Dermis lymphatic vessel endothelial cell (primary cell): ENCODE measurements around the gene NUDT3. TPM values are rescaled to one million over a fixed set of nuclear protein-coding genes. Genes with fewer than 3 reads are reported as not detected.

Source experiments
- total RNA-seq: library from RNA; depleted of rRNA; stranded (reverse); fragments of >200 nt; gene quantifications from 2 replicates; pipeline ENCODE4 v1.2.1, GENCODE V29; 2014

Gene NUDT3
- total RNA-seq = 32.5 and 35.3 TPM in 2 replicates

DNA sequence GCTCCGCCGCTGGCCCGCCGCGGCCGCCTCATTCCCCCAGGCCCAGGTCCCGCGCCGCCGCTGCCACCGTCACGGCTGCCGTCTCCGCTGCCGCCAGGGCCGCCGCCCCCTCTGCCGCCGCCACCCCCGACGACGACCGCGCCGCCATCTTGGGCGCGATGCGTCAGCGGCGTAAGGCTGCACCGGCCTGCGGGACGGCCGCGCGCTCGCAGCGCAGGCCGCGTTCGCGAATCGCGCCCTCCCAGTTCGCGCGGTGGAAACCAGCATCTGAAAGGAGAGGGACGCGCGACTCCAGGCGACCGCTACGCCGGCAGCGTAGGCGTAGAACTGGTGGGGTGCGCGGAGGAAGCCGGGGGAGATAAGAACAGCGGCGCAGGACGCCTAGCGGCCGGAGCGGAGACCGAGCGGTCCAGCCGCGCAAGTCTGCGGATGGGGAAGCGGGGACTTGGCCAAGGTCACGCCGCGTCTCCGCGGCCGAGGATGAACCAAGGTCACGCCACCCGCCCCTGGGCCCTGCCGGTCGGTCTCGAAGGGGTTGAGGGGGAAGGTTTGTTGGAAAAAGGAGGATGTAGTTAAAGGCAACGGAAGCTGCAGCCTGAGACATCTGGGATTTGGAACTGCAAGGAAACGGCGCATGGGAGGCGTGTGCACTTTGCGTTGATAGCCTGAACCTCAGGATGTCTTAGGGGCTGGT lies at the start of gene NUDT3:
NUDT3 (minus strand) TSS at position 173 of the 694 bp plus-strand sequence. CDS start 307 bp downstream, outside the sequence.

DNA sequence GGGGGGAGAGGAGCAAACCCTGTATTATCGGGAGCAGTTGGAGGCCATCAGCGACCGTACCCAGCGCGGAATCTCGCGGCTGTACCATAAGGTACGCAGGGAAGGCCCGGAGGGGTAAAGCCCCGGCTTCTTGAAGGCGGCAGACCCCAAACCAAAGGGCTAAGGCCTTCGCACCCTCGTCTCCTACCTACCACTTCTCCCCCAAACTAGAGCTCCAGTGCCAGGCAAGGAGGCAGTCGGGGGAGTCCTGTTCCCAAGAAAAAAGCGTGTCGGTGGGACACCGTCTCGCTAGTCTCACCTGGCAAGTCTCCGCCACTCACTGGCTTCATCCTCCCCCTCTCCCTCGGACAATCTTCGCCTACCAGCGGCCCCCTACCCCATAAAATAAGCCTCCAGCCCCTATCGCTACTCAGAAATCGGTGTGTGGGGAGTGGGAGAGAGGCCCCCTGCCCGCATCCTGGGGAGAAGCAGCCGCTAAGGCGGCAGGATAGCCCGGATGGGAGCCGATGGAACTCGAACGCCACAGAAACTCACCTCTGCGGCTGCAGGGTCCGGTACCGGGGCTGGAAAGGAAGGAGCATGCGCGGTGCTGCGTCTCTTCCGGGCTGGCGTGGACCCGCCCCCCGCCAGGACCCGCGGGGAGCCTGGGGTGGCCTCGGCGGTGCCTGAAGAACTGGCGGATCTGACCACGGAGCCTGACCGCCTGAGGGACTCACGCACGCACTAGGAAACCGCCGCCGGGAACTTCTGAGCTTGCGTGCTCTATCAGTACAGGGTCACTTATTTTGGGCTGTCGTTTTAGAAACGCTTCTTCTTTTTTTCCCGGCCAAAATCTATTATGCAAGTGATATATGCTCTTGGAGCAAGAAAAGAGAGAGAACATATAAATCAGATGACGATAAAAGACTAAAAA lies 33.3 kb upstream of the NUDT3 start, which contains the start of gene RPS10:
RPS10 (minus strand) TSS at position 572 of the 913 bp plus-strand sequence. CDS start 848 bp downstream, outside the sequence.

DNA sequence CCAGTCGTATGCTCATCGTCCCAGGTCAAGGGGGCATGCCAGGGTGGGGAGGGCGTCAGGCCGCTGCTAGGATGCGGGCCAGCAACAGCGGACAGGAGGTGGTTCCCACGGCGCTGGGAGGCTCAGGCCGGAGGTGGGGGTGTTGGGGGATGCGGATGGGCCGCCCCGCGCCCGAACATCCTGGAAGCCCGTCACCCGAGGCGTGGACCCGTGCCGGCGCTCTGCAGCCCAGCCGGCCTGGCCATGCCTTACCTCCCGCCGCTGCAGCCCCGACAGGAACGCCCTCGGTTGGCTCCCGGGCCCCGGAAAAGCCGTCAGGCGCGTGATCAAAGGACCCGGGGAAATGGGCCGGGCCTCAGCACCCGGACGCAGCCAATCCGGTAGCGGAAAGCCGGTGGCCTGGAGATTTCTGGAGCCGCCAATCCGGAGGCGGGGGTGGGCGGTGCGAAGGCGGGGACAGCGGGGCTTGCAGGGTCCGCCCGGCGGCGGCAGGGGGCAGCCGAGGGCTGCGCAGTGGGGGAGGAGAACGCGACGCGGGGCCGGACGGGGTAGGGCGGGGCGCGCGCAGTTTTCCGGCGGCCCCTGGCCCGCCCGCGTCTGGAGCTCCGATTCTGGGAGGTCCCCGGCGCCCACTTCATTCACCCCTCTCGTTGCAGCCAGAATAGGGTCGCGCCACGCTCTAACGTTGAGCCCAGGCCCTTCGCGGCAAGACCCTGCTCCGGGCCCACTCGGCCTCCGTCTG lies 143.6 kb downstream of the NUDT3 start, which contains the start of gene SMIM29:
SMIM29 (minus strand) TSS at position 280 of the 742 bp plus-strand sequence. CDS start 1,215 bp downstream, outside the sequence.

DNA sequence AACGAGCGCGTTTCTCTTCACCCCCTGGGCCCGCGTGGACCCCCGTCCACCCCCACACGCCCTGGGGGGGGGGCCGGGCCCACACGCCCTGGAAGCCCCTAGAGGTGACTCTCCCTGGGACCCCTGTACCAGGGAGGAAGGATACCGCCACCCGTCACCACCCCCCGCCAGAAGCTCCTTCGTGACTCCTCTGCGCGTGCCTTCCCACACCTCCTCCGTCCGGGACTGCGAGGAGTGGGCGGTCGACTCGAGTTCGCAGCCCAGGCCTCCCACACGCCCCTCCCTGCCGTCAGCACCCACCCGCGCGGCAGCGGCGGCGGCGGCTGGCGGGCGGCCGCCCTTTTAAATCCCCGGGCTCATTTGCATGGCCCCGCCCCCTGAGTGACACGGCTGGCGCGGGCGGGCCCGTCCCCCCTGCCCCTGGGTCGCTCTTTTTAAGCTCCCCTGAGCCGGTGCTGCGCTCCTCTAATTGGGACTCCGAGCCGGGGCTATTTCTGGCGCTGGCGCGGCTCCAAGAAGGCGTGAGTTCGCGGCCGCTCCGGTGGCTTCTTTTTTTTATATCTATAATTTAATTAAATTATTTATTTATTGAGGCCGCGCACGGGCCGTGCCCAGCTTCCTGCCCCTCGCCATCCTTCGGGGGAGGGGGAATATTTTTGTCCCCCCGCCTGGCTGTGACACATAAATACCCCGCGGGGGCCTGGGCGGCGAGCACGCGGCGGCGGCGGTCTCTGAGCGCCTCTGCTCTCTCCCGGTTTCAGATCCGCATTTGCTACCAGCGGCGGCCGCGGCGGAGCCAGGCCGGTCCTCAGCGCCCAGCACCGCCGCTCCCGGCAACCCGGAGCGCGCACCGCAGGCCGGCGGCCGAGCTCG lies 155.8 kb downstream of the NUDT3 start, which contains the start of gene HMGA1:
HMGA1 (plus strand) TSS at position 431 of the 873 bp plus-strand sequence. CDS start 3,908 bp downstream, outside the sequence.

Other genes starting within 250 kb of the NUDT3 start
- gene GRM4, start 246.6 kb downstream of the NUDT3 start, total RNA-seq = not detected in 2 replicates
- 19.9 and 27.2 TPM in 2 replicates for gene HMGA1, start 155.8 kb downstream of the NUDT3 start, total RNA-seq
- gene SMIM29, start 143.7 kb downstream of the NUDT3 start, total RNA-seq = 16.1 and 18.7 TPM in 2 replicates
- 1,649 and 1,959 TPM in 2 replicates for gene RPS10, start 33.4 kb upstream of the NUDT3 start, total RNA-seq
- gene PACSIN1, start 73.4 kb upstream of the NUDT3 start, total RNA-seq = not detected in 2 replicates
- not detected in 2 replicates for gene SPDEF, start 163.7 kb upstream of the NUDT3 start, total RNA-seq